KMS-11 (cell line): ENCODE results near the gene UACA.

Experiments used
- H2AFZ ChIP-seq: fragments of 200-600 bp; sonication (generic); 2 replicates; pipeline ENCODE4 v1.6.1; 2016; ENCODE audit warnings: antibody characterized with exemption, mixed run types, low read depth
- H3K27ac ChIP-seq: fragments of 200-600 bp; sonication (generic); 2 replicates; pipeline ENCODE4 v1.6.1; 2016; ENCODE audit warnings: mild to moderate bottlenecking, mixed run types
- H3K27me3 ChIP-seq: fragments of 200-600 bp; sonication (generic); 2 replicates; pipeline ENCODE4 v1.6.1; 2017; ENCODE audit warnings: mild to moderate bottlenecking, low read depth, mixed run types, moderate library complexity; ENCODE audit not compliant: insufficient read depth
- H3K36me3 ChIP-seq: fragments of 200-600 bp; sonication (generic); 2 replicates; pipeline ENCODE4 v1.6.1; 2017; ENCODE audit warnings: mild to moderate bottlenecking, mixed run types; ENCODE audit not compliant: insufficient read depth
- H3K4me1 ChIP-seq: fragments of 200-600 bp; sonication (generic); 2 replicates; pipeline ENCODE4 v1.6.1; 2016; ENCODE audit warnings: mild to moderate bottlenecking, low read depth, mixed run types; ENCODE audit not compliant: poor library complexity, severe bottlenecking
- H3K4me2 ChIP-seq: fragments of 200-600 bp; sonication (generic); 2 replicates; pipeline ENCODE4 v1.7.0; 2016; ENCODE audit warnings: mild to moderate bottlenecking, mixed run types
- H3K4me3 ChIP-seq: fragments of 200-600 bp; sonication (generic); IDR thresholded peaks from 2 replicates; pipeline ENCODE4 v1.6.1; 2017; ENCODE audit warnings: low read depth, low read length, mixed read lengths; ENCODE audit not compliant: insufficient read depth
- H3K79me2 ChIP-seq: fragments of 200-600 bp; sonication (generic); 2 replicates; pipeline ENCODE4 v1.6.1; 2016; ENCODE audit warnings: low read depth, mixed run types; ENCODE audit not compliant: insufficient read depth
- H3K9ac ChIP-seq: fragments of 200-600 bp; sonication (generic); 2 replicates; pipeline ENCODE4 v1.6.1; 2016; ENCODE audit warnings: mild to moderate bottlenecking, mixed run types
- H4K20me1 ChIP-seq: fragments of 200-600 bp; sonication (generic); 2 replicates; pipeline ENCODE4 v1.6.1; 2016; ENCODE audit warnings: mild to moderate bottlenecking, mixed run types; ENCODE audit not compliant: insufficient read depth
- CTCF ChIP-seq: fragments of 200-600 bp; sonication (generic); conservative IDR thresholded peaks from 2 replicates; pipeline ENCODE4 v1.6.1; 2017; ENCODE audit warnings: low read depth, mild to moderate bottlenecking, antibody characterized with exemption, low read length, moderate library complexity, mixed read lengths

UACA gene

GRCh38 chr15:70754862-70755261 lies 8.5 kb downstream of the UACA start:
- TF ChIP-seq CTCF = no peak

GRCh38 chr15:70753101-70753829 lies 10.1 kb downstream of the UACA start:
- Histone ChIP-seq H3K79me2 (no peaks in the 10 kb centered on the region), H3K36me3 (no peaks in the 10 kb centered on the region), H2AFZ (no peak overlapping the region), H3K4me3 (no peak overlapping the region), H3K27me3 (no peaks in the 10 kb centered on the region), H3K27ac (no peak overlapping the region), H4K20me1 (no peaks in the 10 kb centered on the region), H3K4me2 (no peak overlapping the region), H3K4me1 (no peaks in the 10 kb centered on the region), H3K9ac (no peak overlapping the region)
- TF ChIP-seq CTCF = no peak

More at GRCh38 chr15:70754862-70755261, 8.5 kb downstream of the UACA start:
- no peaks in the 10 kb centered on the region for H3K4me1 ChIP-seq
- no peaks in the 10 kb centered on the region for H3K79me2 ChIP-seq
- no peak overlapping the region for H3K27ac ChIP-seq
- no peaks in the 10 kb centered on the region for H3K27me3 ChIP-seq
- H4K20me1 ChIP-seq = no peaks in the 10 kb centered on the region
- no peak overlapping the region for H3K4me2 ChIP-seq
- H3K36me3 ChIP-seq = no peaks in the 10 kb centered on the region
- no peak overlapping the region for H3K4me3 ChIP-seq
- no peak overlapping the region for H3K9ac ChIP-seq
- no peak overlapping the region for H2AFZ ChIP-seq

- no peak overlapping the region for H3K4me2 ChIP-seq
- no peaks in the 10 kb centered on the region for H3K4me1 ChIP-seq
- H3K36me3 ChIP-seq = no peaks in the 10 kb centered on the region
- H3K79me2 ChIP-seq = no peaks in the 10 kb centered on the region
- no peak overlapping the region for H3K9ac ChIP-seq
- H3K4me3 ChIP-seq = no peak overlapping the region
- H3K27ac ChIP-seq = no peak overlapping the region
- no peak for TF ChIP-seq CTCF
- H2AFZ ChIP-seq = no peak overlapping the region
- no peaks in the 10 kb centered on the region for H3K27me3 ChIP-seq
- no peaks in the 10 kb centered on the region for H4K20me1 ChIP-seq
Measured at GRCh38 chr15:70752193-70752635, 11.1 kb downstream of the UACA start.

GRCh38 chr15:70750203-70750869 lies 13.0 kb downstream of the UACA start:
- Histone ChIP-seq H2AFZ (no peak overlapping the region), H3K4me1 (no peaks in the 10 kb centered on the region), H3K36me3 (no peaks in the 10 kb centered on the region), H3K4me2 (no peak overlapping the region), H3K27ac (no peak overlapping the region), H4K20me1 (no peaks in the 10 kb centered on the region), H3K9ac (no peak overlapping the region), H3K4me3 (no peak overlapping the region), H3K79me2 (no peaks in the 10 kb centered on the region), H3K27me3 (no peaks in the 10 kb centered on the region)
- TF ChIP-seq CTCF = no peak
